MG63 (cell line): Measurements from ENCODE around the gene EEA1. TPM values are rescaled to one million over a fixed set of nuclear protein-coding genes. Genes with fewer than 3 reads are reported as not detected.

Source experiments
- DNase-seq: peaks from one replicate; pipeline ENCODE4 v3.0.0-alpha.2; 2020
- H3K27me3 ChIP-seq: fragments of 250-450 bp; sonication (Bioruptor Pico); 2 replicates; pipeline ENCODE4 v1.5.1; 2020; ENCODE audit warnings: mild to moderate bottlenecking, moderate library complexity
- H3K36me3 ChIP-seq: fragments of 250-450 bp; sonication (Bioruptor Pico); 2 replicates; pipeline ENCODE4 v1.5.1; 2020; ENCODE audit warnings: mild to moderate bottlenecking, moderate library complexity
- H3K4me3 ChIP-seq: fragments of 250-450 bp; sonication (Bioruptor Pico); 2 replicates; pipeline ENCODE4 v1.5.1; 2020; ENCODE audit warnings: mild to moderate bottlenecking, moderate library complexity
- H3K9me3 ChIP-seq: fragments of 250-450 bp; sonication (Bioruptor Pico); 2 replicates; pipeline ENCODE4 v1.5.1; 2020; ENCODE audit warnings: mild to moderate bottlenecking, moderate library complexity
- total RNA-seq: library from RNA; depleted of rRNA; stranded (reverse); fragments of >200 nt; shearing (Covaris generic); gene quantifications from 2 replicates; pipeline ENCODE4 v1.2.3, GENCODE V29; 2014; ENCODE audit warnings: low replicate concordance

EEA1 gene
- total RNA-seq, 1 experiment from 2014 or later: 8.5 TPM

- H3K36me3 ChIP-seq: no peaks in the 10 kb centered on the region
- H3K9me3 ChIP-seq: no peaks in the 10 kb centered on the region
- H3K27me3 ChIP-seq: no peaks in the 10 kb centered on the region
- no peak for DNase-seq
- no peak overlapping the region for H3K4me3 ChIP-seq
Observed at GRCh38 chr12:92945659-92946220, 16.6 kb upstream of the EEA1 start.

- Histone ChIP-seq H3K9me3 (no peaks in the 10 kb centered on the region), H3K27me3 (no peaks in the 10 kb centered on the region), H3K4me3 (no peak overlapping the region), H3K36me3 (no peaks in the 10 kb centered on the region)
- DNase-seq: peak; percentile 12
Observed at GRCh38 chr12:92943482-92944250, 14.6 kb upstream of the EEA1 start.

- peak; percentile 55 for DNase-seq
Observed at GRCh38 chr12:92942905-92943304, 13.8 kb upstream of the EEA1 start.

GRCh38 chr12:92939116-92939515, 10.0 kb upstream of the EEA1 start:
- Histone ChIP-seq H3K36me3 (no peaks in the 10 kb centered on the region), H3K27me3 (no peaks in the 10 kb centered on the region), H3K4me3 (no peak overlapping the region), H3K9me3 (no peaks in the 10 kb centered on the region)
- no peak for DNase-seq

More at GRCh38 chr12:92942905-92943304, 13.8 kb upstream of the EEA1 start:
- H3K9me3 ChIP-seq: no peaks in the 10 kb centered on the region
- H3K27me3 ChIP-seq: no peaks in the 10 kb centered on the region
- H3K36me3 ChIP-seq: no peaks in the 10 kb centered on the region
- H3K4me3 ChIP-seq: no peak overlapping the region

- Histone ChIP-seq H3K36me3 (no peaks in the 10 kb centered on the region), H3K9me3 (no peaks in the 10 kb centered on the region), H3K27me3 (no peaks in the 10 kb centered on the region), H3K4me3 (no peak overlapping the region)
- no peak for DNase-seq
Observed at GRCh38 chr12:92938638-92939037, 9.5 kb upstream of the EEA1 start.

- no peak for DNase-seq
- H3K27me3 ChIP-seq: no peaks in the 10 kb centered on the region
- H3K9me3 ChIP-seq: no peaks in the 10 kb centered on the region
- H3K36me3 ChIP-seq: no peaks in the 10 kb centered on the region
- no peak overlapping the region for H3K4me3 ChIP-seq
Observed at GRCh38 chr12:92938018-92938417, 8.9 kb upstream of the EEA1 start.

GRCh38 chr12:92933606-92934005, 4.5 kb upstream of the EEA1 start:
- H3K9me3 ChIP-seq: no peaks in the 10 kb centered on the region
- no peak for DNase-seq
- no peaks in the 10 kb centered on the region for H3K27me3 ChIP-seq
- H3K36me3 ChIP-seq: no peaks in the 10 kb centered on the region
- no peak overlapping the region for H3K4me3 ChIP-seq

GRCh38 chr12:92930421-92930820, 1.3 kb upstream of the EEA1 start:
- H3K36me3 ChIP-seq: peaks cover 3% of the 10 kb centered on the region
- H3K9me3 ChIP-seq: no peaks in the 10 kb centered on the region
- no peaks in the 10 kb centered on the region for H3K27me3 ChIP-seq
- peak overlapping the region; percentile 86 for H3K4me3 ChIP-seq
- no peak for DNase-seq

- Histone ChIP-seq H3K27me3 (no peaks in the 10 kb centered on the region), H3K36me3 (peaks cover 6% of the 10 kb centered on the region), H3K4me3 (peak overlapping the region; percentile 86), H3K9me3 (no peaks in the 10 kb centered on the region)
- DNase-seq: no peak
Observed at GRCh38 chr12:92929983-92930382, 888 bp upstream of the EEA1 start.

GRCh38 chr12:92928421-92928961, 604 bp downstream of the EEA1 start:
- Histone ChIP-seq H3K36me3 (peaks cover 9% of the 10 kb centered on the region), H3K27me3 (no peaks in the 10 kb centered on the region), H3K4me3 (peak overlapping the region; percentile 86), H3K9me3 (no peaks in the 10 kb centered on the region)
- DNase-seq: peak; percentile 30

GRCh38 chr12:92927436-92928281, 1.4 kb downstream of the EEA1 start:
- H3K27me3 ChIP-seq: no peaks in the 10 kb centered on the region
- peak; percentile 9 for DNase-seq
- H3K9me3 ChIP-seq: no peaks in the 10 kb centered on the region
- peak overlapping the region; percentile 86 for H3K4me3 ChIP-seq
- peaks cover 18% of the 10 kb centered on the region for H3K36me3 ChIP-seq

GRCh38 chr12:92927055-92927435, 2.0 kb downstream of the EEA1 start:
- peaks cover 24% of the 10 kb centered on the region for H3K36me3 ChIP-seq
- peak; percentile 10 for DNase-seq
- no peaks in the 10 kb centered on the region for H3K27me3 ChIP-seq
- peak overlapping the region; percentile 86 for H3K4me3 ChIP-seq
- no peaks in the 10 kb centered on the region for H3K9me3 ChIP-seq

GRCh38 chr12:92926549-92926948, 2.5 kb downstream of the EEA1 start:
- Histone ChIP-seq H3K4me3 (peak overlapping the region; percentile 86; the same call in 1 of the 2 replicates), H3K9me3 (no peaks in the 10 kb centered on the region), H3K27me3 (no peaks in the 10 kb centered on the region), H3K36me3 (peaks cover 26% of the 10 kb centered on the region)
- no peak for DNase-seq

- no peak overlapping the region for H3K4me3 ChIP-seq
- no peaks in the 10 kb centered on the region for H3K9me3 ChIP-seq
- H3K27me3 ChIP-seq: no peaks in the 10 kb centered on the region
- no peak for DNase-seq
- H3K36me3 ChIP-seq: peaks cover 26% of the 10 kb centered on the region
Observed at GRCh38 chr12:92921877-92922276, 7.2 kb downstream of the EEA1 start.

GRCh38 chr12:92915365-92915764, 13.7 kb downstream of the EEA1 start:
- no peaks in the 10 kb centered on the region for H3K27me3 ChIP-seq
- H3K4me3 ChIP-seq: no peak overlapping the region
- H3K9me3 ChIP-seq: no peaks in the 10 kb centered on the region; the same call in 1 of the 2 replicates
- DNase-seq: no peak
- H3K36me3 ChIP-seq: peaks cover 14% of the 10 kb centered on the region

GRCh38 chr12:92914170-92914569, 14.9 kb downstream of the EEA1 start:
- Histone ChIP-seq H3K27me3 (no peaks in the 10 kb centered on the region), H3K4me3 (no peak overlapping the region), H3K36me3 (peaks cover 22% of the 10 kb centered on the region), H3K9me3 (peaks cover 9% of the 10 kb centered on the region)
- DNase-seq: no peak

- peaks cover 27% of the 10 kb centered on the region for H3K36me3 ChIP-seq
- DNase-seq: no peak
- H3K27me3 ChIP-seq: no peaks in the 10 kb centered on the region
- no peak overlapping the region for H3K4me3 ChIP-seq
- H3K9me3 ChIP-seq: peaks cover 21% of the 10 kb centered on the region
Observed at GRCh38 chr12:92912672-92913071, 16.4 kb downstream of the EEA1 start.
